ENCODE data around the gene ATP2A1.
"Not testable (repeated sequence)": the region's sequence is repeated elsewhere in the genome, so short reads cannot be mapped to it uniquely, and the experiment has no call there.

Gene ATP2A1

DNA sequence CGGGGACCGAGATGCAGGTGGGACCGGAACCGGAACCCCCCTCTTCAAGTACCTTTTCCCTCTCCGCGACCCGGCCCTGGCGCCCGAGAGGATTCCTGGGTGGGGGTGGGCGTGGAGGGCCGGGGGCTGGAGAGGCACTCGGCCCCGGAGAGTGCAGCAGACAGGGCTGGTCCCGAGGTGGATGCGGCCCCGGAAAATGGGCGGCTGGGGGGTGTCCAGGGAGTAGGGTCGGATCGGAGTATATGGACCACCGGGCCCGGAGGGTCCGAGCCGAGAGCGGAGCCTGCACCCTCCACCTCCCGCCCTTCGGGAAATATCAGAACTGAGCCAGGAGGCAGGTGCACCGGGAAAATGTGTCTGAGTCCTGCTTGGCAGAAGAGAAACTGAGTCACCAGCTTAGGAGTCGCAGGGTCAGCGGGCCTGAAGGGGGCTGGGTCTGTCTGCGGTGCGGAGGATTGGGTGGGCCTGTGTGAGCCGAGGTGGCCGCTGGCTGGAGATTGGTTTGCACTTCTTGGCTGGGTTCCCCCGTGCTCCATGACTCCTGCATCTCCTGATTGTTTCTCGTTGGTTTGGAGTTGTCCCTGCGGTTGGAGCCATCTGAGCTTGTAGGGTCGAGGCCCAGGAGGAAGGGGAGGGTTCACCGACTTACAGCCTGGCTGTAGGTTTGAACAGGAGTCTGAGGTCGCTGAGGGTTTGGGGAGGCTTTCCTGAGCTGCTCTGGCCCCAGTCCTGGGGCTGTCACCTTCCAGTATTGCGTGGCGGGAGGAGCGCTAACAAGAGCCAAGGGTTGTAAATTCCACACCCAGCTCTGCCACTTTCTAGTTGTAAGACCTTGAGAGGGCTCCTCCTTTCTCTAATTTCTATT lies 14.1 kb upstream of the ATP2A1 start:
- no peak for DNase-seq

DNA sequence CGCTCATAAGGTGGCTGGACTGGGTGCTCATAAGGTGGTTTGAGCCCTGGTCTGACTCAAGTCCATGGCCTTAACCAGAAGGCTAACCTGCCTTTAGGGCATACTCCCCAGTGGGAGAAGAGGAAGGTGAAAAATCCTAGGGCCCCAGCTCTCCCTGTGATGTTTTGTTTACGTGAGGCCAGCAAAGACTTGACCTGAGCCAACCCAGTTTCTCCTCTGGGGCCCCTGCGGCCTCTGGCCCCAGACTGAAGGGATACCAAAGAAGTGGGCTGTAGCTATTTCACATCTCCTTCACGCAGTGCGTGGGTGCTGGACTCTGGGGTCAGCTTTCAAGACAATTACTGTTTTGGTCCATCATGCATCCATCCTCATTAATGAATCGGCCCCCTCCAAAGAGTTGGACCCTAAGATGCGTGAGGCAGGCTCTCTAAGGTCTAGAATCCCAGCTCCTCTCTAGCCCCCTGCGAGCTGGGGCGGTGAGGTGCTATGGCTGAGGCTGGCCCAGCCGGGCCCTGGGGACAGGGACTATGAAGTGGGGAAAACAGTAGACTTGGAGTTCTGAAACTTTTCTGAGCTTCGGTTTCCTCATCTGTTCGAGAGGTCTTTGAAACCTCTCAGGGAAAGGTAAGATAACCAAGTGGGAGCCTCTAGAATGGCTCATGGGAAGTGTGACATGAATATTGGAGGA lies 13.1 kb upstream of the ATP2A1 start:
- no peak for DNase-seq

DNA sequence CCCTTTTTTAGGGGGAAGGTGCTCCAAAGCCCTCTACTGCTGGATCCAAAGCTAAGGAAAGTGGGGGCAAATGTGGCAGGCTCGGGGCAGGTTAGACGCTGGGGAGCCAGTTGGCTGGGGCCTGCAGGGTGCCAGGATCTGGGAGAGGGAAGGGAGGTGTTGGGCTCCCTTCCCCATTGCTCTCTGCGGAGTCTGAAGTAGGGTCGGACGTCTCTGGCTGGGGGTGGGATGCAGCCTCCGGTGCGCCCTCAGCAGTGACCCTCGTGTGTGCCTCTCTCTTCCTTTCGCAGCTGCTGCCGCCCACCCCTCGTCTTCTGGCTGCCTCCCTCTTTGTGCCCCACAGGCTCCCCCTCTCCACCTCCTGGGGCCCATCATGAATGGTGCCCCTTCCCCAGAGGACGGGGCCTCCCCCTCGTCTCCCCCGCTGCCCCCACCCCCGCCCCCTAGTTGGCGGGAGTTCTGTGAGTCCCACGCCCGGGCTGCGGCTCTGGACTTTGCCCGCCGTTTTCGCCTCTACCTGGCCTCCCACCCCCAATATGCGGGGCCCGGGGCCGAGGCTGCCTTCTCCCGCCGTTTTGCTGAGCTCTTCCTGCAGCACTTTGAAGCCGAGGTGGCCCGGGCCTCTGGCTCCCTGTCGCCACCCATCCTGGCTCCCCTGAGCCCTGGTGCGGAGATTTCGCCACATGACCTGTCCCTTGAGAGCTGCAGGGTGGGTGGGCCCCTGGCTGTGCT lies 12.4 kb upstream of the ATP2A1 start:
- DNase-seq, result no peak

GRCh38 chr16:28866454-28866804 lies 11.9 kb upstream of the ATP2A1 start:
- no peak for DNase-seq

DNA sequence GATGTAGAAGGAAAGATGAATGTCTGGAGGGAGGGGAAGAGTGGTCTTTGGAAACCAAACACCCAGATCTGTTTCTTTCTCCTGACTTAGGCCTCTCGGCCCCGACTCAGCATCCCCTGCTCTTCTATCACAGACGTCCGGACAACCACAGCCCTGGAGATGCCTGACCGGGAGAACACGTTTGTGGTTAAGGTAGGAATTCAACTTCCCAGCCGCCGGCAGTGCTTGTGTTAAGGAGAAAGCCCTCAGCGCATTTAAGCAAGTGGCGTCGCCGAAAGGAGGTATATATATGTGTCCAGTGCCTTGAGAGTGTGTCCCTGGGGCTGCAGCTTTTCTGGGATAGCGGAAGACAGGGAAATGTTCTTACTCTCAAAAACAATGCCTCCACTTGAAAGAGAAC lies 11.0 kb upstream of the ATP2A1 start:
- DNase-seq, result no peak

DNA sequence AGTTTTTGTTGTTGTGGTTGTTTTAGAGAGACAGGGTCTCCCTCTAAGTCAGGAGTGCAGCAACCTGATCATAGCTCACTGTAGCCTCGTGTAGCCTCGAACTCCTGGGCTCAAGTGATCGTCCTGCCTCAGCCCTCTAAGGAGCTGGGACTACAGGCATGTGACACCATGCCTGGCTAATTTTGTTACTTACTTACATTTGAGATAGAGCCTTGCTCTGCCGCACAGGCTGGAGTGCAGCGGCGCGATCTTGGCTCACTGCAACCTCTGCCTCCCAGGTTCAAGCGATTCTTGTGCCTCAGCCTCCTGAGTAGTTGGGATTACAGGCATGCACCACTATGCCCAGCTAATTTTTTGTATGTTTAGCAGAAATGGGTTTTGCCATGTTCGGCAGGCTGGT lies 10.6 kb upstream of the ATP2A1 start:
- not testable (repeated sequence) for DNase-seq

GRCh38 chr16:28869201-28869600 lies 9.1 kb upstream of the ATP2A1 start:
- DNase-seq, result no peak

GRCh38 chr16:28872952-28873351 lies 5.3 kb upstream of the ATP2A1 start:
- no peak for DNase-seq

GRCh38 chr16:28873543-28874201 lies 4.6 kb upstream of the ATP2A1 start:
- DNase-seq, result no peak

DNA sequence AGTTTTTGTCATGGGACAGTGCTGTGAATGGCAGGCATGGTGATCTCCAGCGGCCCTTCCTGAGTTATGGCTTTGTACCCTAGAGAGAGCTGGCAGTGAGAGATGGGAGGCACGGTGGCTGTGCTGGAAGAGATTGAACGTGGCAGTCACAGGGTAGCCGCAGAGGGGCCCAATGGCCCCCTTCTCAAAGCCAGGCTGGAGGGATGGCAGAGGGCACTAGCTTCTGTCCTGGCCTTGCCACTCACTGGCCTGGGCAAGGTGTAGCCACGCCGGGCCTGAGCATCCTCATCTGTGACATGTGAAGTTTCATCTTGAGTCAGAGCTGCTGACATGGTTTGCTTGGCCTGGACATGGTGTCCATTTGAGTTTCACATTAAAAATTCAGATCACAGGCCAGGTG lies 3.9 kb upstream of the ATP2A1 start:
- DNase-seq, result no peak

- no peak for DNase-seq
These were observed 2.9 kb upstream of the ATP2A1 start for GRCh38 chr16:28875134-28876018.

DNA sequence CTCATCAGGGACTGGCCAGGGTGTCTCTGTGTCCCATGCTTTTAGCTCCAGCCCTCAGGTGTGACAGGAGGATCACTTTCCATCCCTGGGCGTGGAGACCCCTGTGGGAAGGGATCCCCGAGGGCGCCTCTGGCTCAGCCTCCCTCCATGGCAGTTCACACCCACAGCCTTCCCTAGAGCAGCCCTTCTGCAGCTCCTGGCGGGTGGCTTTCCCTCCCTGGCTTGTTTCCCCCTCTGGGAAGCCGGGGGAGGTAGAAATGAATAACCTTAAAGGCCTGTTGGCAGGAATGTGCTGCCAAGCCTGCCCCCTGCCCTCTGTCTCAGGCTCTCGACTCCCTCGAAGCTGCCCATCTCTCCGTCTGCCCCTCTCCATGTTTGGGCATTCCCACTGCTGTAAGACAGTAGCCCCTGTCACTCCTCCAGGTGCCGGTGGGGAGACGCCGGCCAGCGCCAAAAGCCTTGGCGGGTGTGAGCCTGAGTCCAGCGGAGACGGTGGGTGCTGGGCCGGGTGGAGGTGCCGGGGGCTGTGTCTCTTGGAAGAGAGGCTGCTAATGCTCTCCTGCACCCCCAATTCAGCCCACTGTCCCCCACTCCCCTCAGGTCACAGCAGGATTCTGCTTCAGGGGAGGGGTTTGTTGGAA lies 2.1 kb upstream of the ATP2A1 start:
- no peak for DNase-seq

DNA sequence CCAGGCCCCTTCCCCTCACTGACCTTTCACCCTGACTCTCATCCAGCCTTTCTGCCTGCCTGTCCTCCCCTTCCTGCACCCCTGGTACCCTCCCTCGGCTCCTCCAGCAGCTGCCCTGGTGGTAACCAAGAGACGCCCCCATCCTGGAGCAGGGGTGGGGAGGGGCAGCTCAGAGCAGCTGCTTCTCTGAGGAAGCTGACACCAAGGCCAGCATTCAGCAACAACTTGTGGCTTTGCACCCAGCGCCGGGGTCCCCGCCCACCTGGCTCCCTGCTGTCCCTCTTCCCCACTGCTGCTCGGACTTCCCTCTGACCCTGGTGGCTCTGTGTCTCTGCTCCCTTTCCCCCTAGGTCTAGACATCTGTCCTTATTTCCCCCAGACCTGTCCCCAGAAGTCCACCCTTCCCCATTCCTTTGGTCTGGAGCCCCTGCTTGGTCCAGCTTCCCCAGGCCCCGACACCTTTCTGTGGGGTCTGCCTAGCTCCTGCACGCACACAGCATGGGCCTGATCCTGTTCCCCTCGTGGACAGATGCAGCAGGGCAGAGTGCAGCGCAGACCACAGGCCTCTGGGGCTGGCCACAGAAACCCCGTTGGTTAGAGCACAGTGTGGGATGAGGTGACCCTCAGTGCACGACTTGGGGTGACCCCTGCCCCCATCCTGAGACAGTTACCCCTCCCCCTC lies 1.2 kb upstream of the ATP2A1 start:
- DNase-seq, result no peak

- DNase-seq, result no peak
These were observed 660 bp upstream of the ATP2A1 start for GRCh38 chr16:28877655-28878000.

DNA sequence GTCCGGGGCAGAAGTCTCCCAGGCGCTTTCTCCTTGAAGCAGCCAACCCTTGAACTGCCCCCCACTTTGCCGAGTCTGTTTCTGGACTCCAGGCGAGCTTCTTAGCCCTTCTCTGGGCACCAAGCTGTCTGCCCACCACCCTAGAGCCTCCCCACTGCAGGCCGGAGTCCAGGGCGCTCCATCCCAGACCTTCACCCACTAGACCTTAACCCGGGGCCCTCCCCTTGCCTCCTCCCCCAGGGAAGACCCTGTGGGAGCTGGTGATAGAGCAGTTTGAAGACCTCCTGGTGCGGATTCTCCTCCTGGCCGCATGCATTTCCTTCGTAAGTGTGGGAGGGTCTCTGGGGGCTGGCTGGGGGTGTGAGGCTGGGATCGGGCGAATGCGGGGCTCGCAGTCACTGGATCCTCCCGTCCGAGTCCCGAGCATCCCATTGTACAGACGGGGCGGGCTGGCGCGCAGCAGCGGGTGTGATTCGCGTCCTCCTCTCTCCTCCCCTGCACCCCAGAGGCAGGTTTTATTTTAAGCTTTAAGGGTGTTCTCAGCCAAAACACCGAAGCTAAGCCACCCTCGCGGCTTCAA lies 1.1 kb downstream of the ATP2A1 start:
- DNase-seq, result no peak

- peak; percentile 93 for DNase-seq
These were observed 1.7 kb downstream of the ATP2A1 start for GRCh38 chr16:28879841-28880588.

- no peak for DNase-seq
These were observed 2.3 kb downstream of the ATP2A1 start for GRCh38 chr16:28880589-28880915.

GRCh38 chr16:28880955-28881354 lies 2.7 kb downstream of the ATP2A1 start:
- no peak for DNase-seq

DNA sequence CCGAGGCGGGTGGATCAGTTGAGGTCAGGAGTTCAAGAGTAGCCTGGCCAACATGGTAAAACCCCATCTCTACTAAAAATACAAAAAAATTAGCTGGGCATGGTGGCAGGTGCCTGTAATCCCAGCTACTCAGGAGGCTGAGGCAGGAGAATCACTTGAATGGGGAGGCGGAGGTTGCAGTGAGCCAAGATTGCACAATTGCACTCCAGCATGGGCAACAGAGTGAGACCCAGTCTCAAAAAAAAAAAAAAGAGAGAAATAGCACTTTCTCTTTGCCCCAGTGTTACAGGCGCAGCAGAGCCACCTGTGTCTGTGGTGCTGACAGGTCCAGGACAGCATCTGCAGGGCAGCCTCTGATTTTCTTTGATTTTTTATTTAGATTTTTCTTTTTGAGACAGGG lies 3.3 kb downstream of the ATP2A1 start:
- not testable (repeated sequence) for DNase-seq

GRCh38 chr16:28882551-28883160 lies 4.4 kb downstream of the ATP2A1 start:
- peak; percentile 69 for DNase-seq

Data from retina (tissue), 1 donor.